Effector memory CD8-positive, alpha-beta T cell (primary cell): ENCODE measurements around the gene KIF5C.
"Not testable (repeated sequence)": the region's sequence is repeated elsewhere in the genome, so short reads cannot be mapped to it uniquely, and the experiment has no call there.

Experiments used
- ATAC-seq: fragments of 150-1000 bp; cut with Tn5 transposase; replicated peaks from 2 replicates; pipeline ENCODE4 v1.10.0; 2021; ENCODE audit warnings: mild to moderate bottlenecking, moderate library complexity
- DNase-seq, 3 experiments: peaks; one replicate each; pipeline ENCODE4 v3.0.0; 2021
- H3K27ac Mint-ChIP-seq, 2 donors: one replicate each; pipeline ENCODE4 v1.8.0; 2022; ENCODE audit warnings: mild to moderate bottlenecking in 2 of 2, mixed read lengths in 2 of 2, moderate library complexity in 2 of 2
- H3K27me3 Mint-ChIP-seq, 2 donors: one replicate each; pipeline ENCODE4 v1.8.0; 2022; ENCODE audit warnings: mixed read lengths in 2 of 2
- H3K36me3 Mint-ChIP-seq: one replicate; pipeline ENCODE4 v1.8.0; 2022; ENCODE audit warnings: mild to moderate bottlenecking, moderate library complexity, mixed read lengths; ENCODE audit not compliant: insufficient read depth
- H3K4me1 Mint-ChIP-seq, 2 donors: one replicate each; pipeline ENCODE4 v1.8.0; 2022; ENCODE audit warnings: low read depth in 2 of 2, mixed read lengths in 2 of 2
- H3K4me3 Mint-ChIP-seq, 2 donors: one replicate each; pipeline ENCODE4 v1.8.0; 2022; ENCODE audit warnings: mild to moderate bottlenecking in 2 of 2, mixed read lengths in 2 of 2, moderate library complexity in 2 of 2
- H3K9me3 Mint-ChIP-seq, 2 donors: one replicate each; pipeline ENCODE4 v1.8.0; 2022; ENCODE audit warnings: mixed read lengths in 2 of 2
- total RNA-seq, 9 experiments: gene quantifications; one replicate each; lab custom pipeline; 2026; lab: John Stamatoyannopoulos, UW

KIF5C gene
- 26.4 to 92.9 (median 56.8) reads per million in 9 experiments for total RNA-seq

- Mint-ChIP-seq H3K4me3 (peak within 1 kb of the TSS; percentile 78 to 84), H3K4me1 (peaks cover 0 to 17% of the 10 kb centered on the region in 2 donors), H3K9me3 (peaks cover 0 to 1% of the 10 kb centered on the region in 2 donors), H3K27ac (peak within 1 kb of the TSS; percentile 49 to 80), H3K36me3 (peaks cover 4% of the 10 kb centered on the region), H3K27me3 (peaks cover 43 to 46% of the 10 kb centered on the region in 2 donors)
- peak; percentile 66 to 76 (median 72) for DNase-seq
- ATAC-seq: peak; percentile 76
These were observed at the start of gene KIF5C for GRCh38 chr2:148874868-148875341. TSS of gene KIF5C (plus strand) at chr2:148875227. CDS start at chr2:148875618, 391 bp downstream.

GRCh38 chr2:148826791-148827190 lies 48.2 kb upstream of the KIF5C start:
- DNase-seq (no peak), ATAC-seq (no peak)
- H3K9me3 Mint-ChIP-seq: peaks cover 5 to 6% of the 10 kb centered on the region in 2 donors
- peaks cover 24 to 30% of the 10 kb centered on the region in 2 donors for H3K27me3 Mint-ChIP-seq
- H3K4me3 Mint-ChIP-seq: no peak overlapping the region
- no peaks in the 10 kb centered on the region for H3K36me3 Mint-ChIP-seq
- H3K27ac Mint-ChIP-seq: no peak overlapping the region
- H3K4me1 Mint-ChIP-seq: no peaks in the 10 kb centered on the region

GRCh38 chr2:148828941-148829340 lies 46.1 kb upstream of the KIF5C start:
- no peaks in the 10 kb centered on the region for H3K4me1 Mint-ChIP-seq
- no peak overlapping the region for H3K27ac Mint-ChIP-seq
- DNase-seq (no peak), ATAC-seq (no peak)
- H3K36me3 Mint-ChIP-seq: no peaks in the 10 kb centered on the region
- peaks cover 5 to 6% of the 10 kb centered on the region in 2 donors for H3K9me3 Mint-ChIP-seq
- no peak overlapping the region for H3K4me3 Mint-ChIP-seq
- H3K27me3 Mint-ChIP-seq: peaks cover 25 to 32% of the 10 kb centered on the region in 2 donors

- H3K36me3 Mint-ChIP-seq: no peaks in the 10 kb centered on the region
- no peak overlapping the region for H3K27ac Mint-ChIP-seq
- no peak for ATAC-seq
These were observed 45.4 kb upstream of the KIF5C start for GRCh38 chr2:148829618-148830017.

DNA sequence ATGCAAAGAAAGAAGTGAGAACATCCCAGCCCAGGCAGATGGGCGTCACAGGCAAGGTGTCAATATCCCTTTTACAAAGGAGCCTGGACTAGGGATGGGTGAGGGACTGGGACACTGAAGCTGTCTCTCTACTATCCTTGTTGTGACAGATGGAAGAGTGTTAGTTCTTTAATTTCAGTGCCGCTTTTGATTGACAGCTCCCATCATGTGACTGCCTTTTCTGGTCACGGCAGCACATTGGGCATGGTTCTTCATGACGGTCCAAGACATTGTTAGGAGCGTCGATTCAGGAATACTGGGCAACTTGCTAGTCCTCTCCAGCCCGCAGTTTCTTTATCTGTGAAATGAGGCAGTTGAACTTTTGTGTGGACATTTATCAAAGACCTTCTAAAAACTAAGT lies 42.4 kb upstream of the KIF5C start:
- H3K27ac Mint-ChIP-seq: no peak overlapping the region
- no peak for ATAC-seq
- peaks cover 32 to 52% of the 10 kb centered on the region in 2 donors for H3K27me3 Mint-ChIP-seq

More at GRCh38 chr2:148829618-148830017, 45.4 kb upstream of the KIF5C start:
- Mint-ChIP-seq H3K4me1 (no peaks in the 10 kb centered on the region), H3K9me3 (peaks cover 5 to 6% of the 10 kb centered on the region in 2 donors), H3K4me3 (no peak overlapping the region), H3K27me3 (peaks cover 28 to 33% of the 10 kb centered on the region in 2 donors)
- DNase-seq: no peak

GRCh38 chr2:148842050-148842449 lies 33.0 kb upstream of the KIF5C start:
- ATAC-seq (no peak), DNase-seq (no peak)
- Mint-ChIP-seq H3K27me3 (peaks cover 9 to 27% of the 10 kb centered on the region in 2 donors), H3K36me3 (no peaks in the 10 kb centered on the region), H3K4me1 (no peaks in the 10 kb centered on the region), H3K4me3 (no peak overlapping the region), H3K27ac (no peak overlapping the region), H3K9me3 (peaks cover 3 to 8% of the 10 kb centered on the region in 2 donors)

More for the DNA sequence above, 42.4 kb upstream of the KIF5C start:
- no peaks in the 10 kb centered on the region for H3K4me1 Mint-ChIP-seq
- no peak overlapping the region for H3K4me3 Mint-ChIP-seq
- no peak for DNase-seq
- peaks cover 0 to 2% of the 10 kb centered on the region in 2 donors for H3K9me3 Mint-ChIP-seq
- H3K36me3 Mint-ChIP-seq: no peaks in the 10 kb centered on the region

DNA sequence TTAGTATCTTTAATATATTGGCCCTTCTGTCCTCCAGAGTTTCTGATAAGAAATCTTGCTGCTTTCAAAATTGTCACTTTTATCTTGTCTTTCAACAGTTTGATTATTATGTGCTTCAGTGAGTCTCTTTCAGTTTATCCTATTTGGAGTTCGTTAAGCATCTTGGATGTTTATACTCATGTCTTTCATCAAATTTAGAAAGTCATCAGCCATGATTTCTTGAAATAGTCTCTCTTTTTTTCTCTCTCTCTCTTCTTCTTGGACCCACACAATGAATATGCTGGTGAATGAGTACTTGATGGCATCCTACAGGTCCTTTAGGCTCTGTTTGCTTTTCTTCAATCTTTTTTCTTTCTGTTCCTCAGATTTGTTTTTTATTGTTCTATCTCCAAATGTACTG lies 26.9 kb upstream of the KIF5C start:
- Mint-ChIP-seq H3K9me3 (peaks cover 5 to 7% of the 10 kb centered on the region in 2 donors), H3K27ac (no peak overlapping the region), H3K27me3 (peaks cover 46 to 57% of the 10 kb centered on the region in 2 donors), H3K4me3 (no peak overlapping the region), H3K36me3 (no peaks in the 10 kb centered on the region), H3K4me1 (no peaks in the 10 kb centered on the region)
- ATAC-seq (no peak), DNase-seq (no peak)

GRCh38 chr2:148853458-148853857 lies 21.6 kb upstream of the KIF5C start:
- Mint-ChIP-seq H3K27me3 (peaks cover 81 to 85% of the 10 kb centered on the region in 2 donors), H3K36me3 (no peaks in the 10 kb centered on the region), H3K4me1 (no peaks in the 10 kb centered on the region), H3K27ac (no peak overlapping the region), H3K4me3 (no peak overlapping the region), H3K9me3 (peaks cover 2 to 3% of the 10 kb centered on the region in 2 donors)
- ATAC-seq (no peak), DNase-seq (no peak)

DNA sequence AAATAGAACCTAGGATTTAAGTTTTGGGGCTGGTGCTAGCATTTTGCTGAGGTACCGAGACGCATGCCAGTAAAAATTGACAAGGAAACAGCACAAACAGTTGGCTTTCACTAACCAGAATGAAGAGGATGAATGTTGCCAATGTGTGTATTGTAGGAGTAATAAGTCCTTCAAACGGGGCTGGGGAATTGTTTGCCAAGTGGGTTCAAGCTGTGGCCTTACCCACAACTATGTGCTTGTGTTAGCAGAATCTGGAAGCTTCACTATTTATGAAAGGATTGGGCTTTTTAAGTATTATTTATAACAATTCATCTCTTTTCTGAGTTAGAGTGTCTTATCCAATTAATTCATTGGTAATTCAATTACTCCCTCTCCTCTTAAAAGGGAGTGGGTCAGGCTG lies 15.0 kb upstream of the KIF5C start:
- no peaks in the 10 kb centered on the region for H3K36me3 Mint-ChIP-seq

DNA sequence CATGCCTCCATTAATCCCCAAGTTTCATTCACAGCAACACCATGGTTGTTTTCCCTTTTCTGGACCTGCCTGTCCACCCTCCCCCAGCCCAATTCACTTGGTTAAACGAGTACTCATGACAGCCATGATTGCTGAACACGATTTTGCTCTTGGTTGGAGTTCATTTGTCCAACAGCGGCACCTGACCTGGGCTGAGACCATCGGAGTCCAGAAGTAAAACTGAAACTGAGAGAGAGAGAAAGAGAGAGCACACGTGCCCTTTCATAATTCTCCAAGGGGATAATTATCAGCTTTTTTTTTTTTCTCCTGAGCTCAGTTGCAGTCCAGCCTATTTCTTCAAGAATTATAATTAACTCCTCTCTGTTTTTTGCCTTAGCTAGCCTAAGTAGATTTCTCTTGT lies 13.7 kb upstream of the KIF5C start:
- Mint-ChIP-seq H3K9me3 (no peaks in the 10 kb centered on the region), H3K27ac (no peak overlapping the region), H3K27me3 (peaks cover 48 to 57% of the 10 kb centered on the region in 2 donors), H3K36me3 (peaks cover 3% of the 10 kb centered on the region), H3K4me1 (peaks cover 0 to 4% of the 10 kb centered on the region in 2 donors), H3K4me3 (no peak overlapping the region)
- ATAC-seq (no peak), DNase-seq (no peak)

More for the DNA sequence above, 15.0 kb upstream of the KIF5C start:
- ATAC-seq (no peak), DNase-seq (no peak)
- Mint-ChIP-seq H3K9me3 (no peaks in the 10 kb centered on the region), H3K27me3 (peaks cover 48 to 57% of the 10 kb centered on the region in 2 donors), H3K27ac (no peak overlapping the region), H3K4me1 (peaks cover 0 to 4% of the 10 kb centered on the region in 2 donors), H3K4me3 (no peak overlapping the region)

GRCh38 chr2:148862478-148862877 lies 12.5 kb upstream of the KIF5C start:
- not testable (repeated sequence) for H3K9me3 Mint-ChIP-seq, ATAC-seq, H3K4me3 Mint-ChIP-seq, H3K36me3 Mint-ChIP-seq, H3K4me1 Mint-ChIP-seq, DNase-seq, H3K27ac Mint-ChIP-seq
- H3K27me3 Mint-ChIP-seq: peaks cover 48 to 57% of the 10 kb centered on the region in 2 donors

DNA sequence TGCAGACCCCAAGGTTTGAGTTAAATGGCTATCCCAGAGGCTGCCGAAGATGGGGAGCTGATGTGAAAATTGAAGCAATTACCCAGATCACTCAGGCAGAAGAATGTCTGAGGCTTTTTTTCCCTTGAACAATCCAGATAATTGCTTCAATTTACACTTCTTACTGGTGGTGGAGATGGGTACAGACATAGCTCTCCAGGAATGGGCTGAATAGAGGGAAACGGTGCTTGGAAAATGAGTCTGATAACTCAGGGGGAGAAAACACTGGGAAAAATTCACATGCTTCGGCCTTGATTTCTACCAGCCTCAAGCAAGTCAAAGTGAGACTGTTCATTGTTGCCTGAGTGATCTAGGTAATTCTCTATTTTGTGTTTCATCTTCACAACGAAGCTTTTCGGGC lies 9.5 kb upstream of the KIF5C start:
- peaks cover 52 to 71% of the 10 kb centered on the region in 2 donors for H3K27me3 Mint-ChIP-seq
- H3K9me3 Mint-ChIP-seq: peaks cover 0 to 8% of the 10 kb centered on the region in 2 donors
- H3K4me1 Mint-ChIP-seq: peaks cover 0 to 4% of the 10 kb centered on the region in 2 donors

GRCh38 chr2:148866091-148866490 lies 8.9 kb upstream of the KIF5C start:
- Mint-ChIP-seq H3K27ac (no peak overlapping the region), H3K9me3 (peaks cover 0 to 8% of the 10 kb centered on the region in 2 donors), H3K27me3 (peaks cover 53 to 70% of the 10 kb centered on the region in 2 donors)

More for the DNA sequence above, 9.5 kb upstream of the KIF5C start:
- Mint-ChIP-seq H3K4me3 (no peak overlapping the region), H3K27ac (no peak overlapping the region), H3K36me3 (peaks cover 3% of the 10 kb centered on the region)
- ATAC-seq (no peak), DNase-seq (no peak)

DNA sequence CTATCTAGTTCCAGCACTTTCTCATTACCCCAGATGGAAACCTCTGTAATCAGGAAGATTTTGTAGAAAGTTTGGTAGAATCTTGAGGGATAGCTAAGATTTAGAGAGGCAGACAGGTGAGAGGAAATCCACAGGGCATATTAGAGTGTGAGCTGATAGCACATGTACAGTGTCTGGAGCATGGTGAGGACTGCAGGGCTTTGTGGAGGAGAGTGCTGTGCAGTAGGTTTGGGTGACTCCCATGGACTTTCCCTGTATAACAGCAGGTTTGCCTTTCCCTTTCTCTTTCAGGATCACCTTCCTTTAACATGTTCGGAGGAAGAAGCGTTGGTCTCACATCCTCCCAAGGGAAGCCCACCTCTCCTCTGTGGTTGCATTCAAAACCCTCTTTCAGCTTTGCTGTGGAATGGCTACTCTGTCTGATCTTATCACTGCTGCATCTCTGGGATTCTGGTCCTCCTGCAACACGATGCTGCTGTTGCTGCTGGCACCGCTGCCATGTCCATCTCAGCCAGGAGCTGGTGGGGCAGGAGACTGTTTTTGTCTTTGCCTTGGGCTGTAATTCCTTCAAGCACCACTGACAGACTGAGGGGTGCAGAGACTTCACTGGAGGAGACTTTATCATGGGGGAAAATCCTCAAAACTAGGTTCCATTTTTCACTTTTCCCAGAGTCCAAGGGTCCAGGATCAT lies 7.8 kb upstream of the KIF5C start:
- Mint-ChIP-seq H3K36me3 (peaks cover 3% of the 10 kb centered on the region), H3K4me3 (no peak overlapping the region), H3K4me1 (no peaks in the 10 kb centered on the region), H3K27ac (no peak overlapping the region), H3K9me3 (peaks cover 0 to 8% of the 10 kb centered on the region in 2 donors), H3K27me3 (peaks cover 63 to 67% of the 10 kb centered on the region in 2 donors)
- no peak for ATAC-seq
- no peak for DNase-seq

More at GRCh38 chr2:148866091-148866490, 8.9 kb upstream of the KIF5C start:
- no peak for DNase-seq
- Mint-ChIP-seq H3K4me1 (peaks cover 0 to 2% of the 10 kb centered on the region in 2 donors), H3K4me3 (no peak overlapping the region), H3K36me3 (peaks cover 3% of the 10 kb centered on the region)
- ATAC-seq: no peak
